Vagina (tissue), 2 donors: ENCODE results near the gene CAMK2A. TPM values are rescaled to one million over a fixed set of nuclear protein-coding genes. Genes with fewer than 3 reads are reported as not detected.
"Not testable (repeated sequence)": the region's sequence is repeated elsewhere in the genome, so short reads cannot be mapped to it uniquely, and the experiment has no call there.

Experiments used
- DNase-seq, 2 donors: peaks; one replicate each; pipeline ENCODE4 v3.0.0-alpha.2; 2017; ENCODE audit errors: extremely low spot score in 2 of 2
- H3K27ac ChIP-seq: fragments of 200-600 bp; sonication (generic); one replicate; pipeline ENCODE4 v1.5.1; 2019
- H3K27me3 ChIP-seq: fragments of 200-600 bp; sonication (generic); one replicate; pipeline ENCODE4 v1.5.1; 2019
- H3K36me3 ChIP-seq, 2 donors: fragments of 200-600 bp; sonication (generic); one replicate each; pipeline ENCODE4 v1.5.1; 2017 to 2019
- H3K4me1 ChIP-seq: fragments of 200-600 bp; sonication (generic); one replicate; pipeline ENCODE4 v1.5.1; 2019
- H3K4me3 ChIP-seq, 2 donors: fragments of 200-600 bp; sonication (generic); 1 replicate in 1 of 2; 2 replicates in 1 of 2; pipeline ENCODE4 v1.5.1; 2016 to 2019
- H3K9me3 ChIP-seq: fragments of 200-600 bp; sonication (generic); one replicate; pipeline ENCODE4 v1.5.1; 2019
- CTCF ChIP-seq, 3 experiments: fragments of 450-650 bp in 2 of 3; fragments of 200-600 bp in 1 of 3; sonication (generic) in 1 of 3; IDR thresholded peaks; one replicate each; pipeline ENCODE4 v1.5.1; 2017 to 2019; ENCODE audit warnings: antibody characterized with exemption in 3 of 3, mild to moderate bottlenecking in 2 of 3, moderate library complexity in 2 of 3
- POLR2A ChIP-seq, 2 donors: fragments of 450-650 bp; IDR thresholded peaks; one replicate each; pipeline ENCODE4 v1.6.1; 2017; ENCODE audit warnings: antibody characterized with exemption in 2 of 2, mild to moderate bottlenecking in 2 of 2, moderate library complexity in 2 of 2
- POLR2AphosphoS5 ChIP-seq, 2 donors: sonication (generic); formaldehyde crosslinking; IDR thresholded peaks; one replicate each; pipeline ENCODE4 v1.9.0; 2017; ENCODE audit warnings: antibody characterized with exemption in 2 of 2, mild to moderate bottlenecking in 2 of 2, low read depth in 1 of 2; ENCODE audit not compliant: insufficient read depth in 1 of 2
- intact Hi-C: fragments of 100-400 bp; cut with DNase I; formaldehyde crosslinking; loops from one replicate; pipeline ENCODE4 v1.15.1; 2023
- total RNA-seq: library from RNA; depleted of rRNA; stranded (reverse); fragments of >200 nt; gene quantifications from one replicate; pipeline ENCODE4 v1.2.3, GENCODE V29; 2016

Gene CAMK2A
- total RNA-seq, 1 donor from 2014 or later = 0.49 TPM

DNA sequence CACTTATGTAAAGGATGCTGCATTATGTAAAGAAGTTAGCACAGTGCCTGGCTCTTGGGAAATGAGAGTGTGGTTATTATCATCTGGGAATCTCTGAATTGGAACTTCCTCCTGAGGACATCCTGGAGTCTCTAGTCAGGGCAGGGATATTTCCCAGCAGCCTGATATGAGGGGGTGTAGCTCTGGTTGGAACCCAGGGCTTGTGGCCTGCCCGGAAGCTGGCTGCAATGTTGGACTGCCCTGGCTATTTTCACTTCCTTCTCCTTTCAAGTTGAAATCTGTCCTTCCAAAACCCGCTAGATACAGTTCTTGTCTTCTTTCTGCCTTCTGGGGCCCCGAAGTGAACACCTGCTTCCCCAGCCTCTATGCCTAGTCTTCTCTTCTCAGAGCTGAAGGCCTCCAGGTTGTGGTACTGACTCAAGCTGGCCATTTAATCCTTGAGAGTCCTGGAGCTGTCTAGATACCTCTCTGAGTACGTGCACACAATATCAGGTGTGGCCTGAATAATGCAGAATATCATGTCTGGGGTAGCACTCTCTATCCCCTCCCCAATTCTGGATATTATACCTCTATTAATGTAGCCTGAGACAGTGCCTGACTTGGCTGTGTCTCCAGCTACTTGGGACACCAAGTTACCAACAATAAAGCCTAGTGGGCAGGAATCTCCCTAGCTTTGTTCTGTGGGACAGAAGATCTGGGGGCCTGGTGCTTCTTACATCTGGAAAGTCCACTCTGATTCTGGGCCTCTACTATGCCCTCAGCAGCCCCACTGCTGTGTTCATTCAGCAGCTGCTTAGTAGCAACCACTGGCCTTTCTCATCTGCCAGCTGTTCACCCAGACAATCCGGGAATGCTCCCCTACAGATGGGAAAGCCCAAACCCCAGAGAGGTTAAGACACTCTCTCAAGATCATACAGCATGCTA lies 54.7 kb downstream of the CAMK2A start:
- no peaks in the 10 kb centered on the region for H3K36me3 ChIP-seq
- no peaks in the 10 kb centered on the region for H3K27me3 ChIP-seq
- DNase-seq = no peak
- intact Hi-C loops = no loop called here
- H3K4me3 ChIP-seq = no peak overlapping the region
- no peak overlapping the region for H3K27ac ChIP-seq
- no peaks in the 10 kb centered on the region for H3K4me1 ChIP-seq
- TF ChIP-seq POLR2A (IDR thresholded peaks at IDR 0.05) (no peak), POLR2AphosphoS5 (IDR thresholded peaks at IDR 0.05; ENCODE audit: insufficient read depth in 1 of 2, low read depth in 1 of 2) (no peak), CTCF (IDR thresholded peaks at IDR 0.05) (no peak)
- no peaks in the 10 kb centered on the region for H3K9me3 ChIP-seq

- H3K36me3 ChIP-seq, H3K27me3 ChIP-seq, intact Hi-C loops, H3K9me3 ChIP-seq, DNase-seq, H3K4me3 ChIP-seq, H3K27ac ChIP-seq, H3K4me1 ChIP-seq: not testable (repeated sequence)
Observed at GRCh38 chr5:150233706-150234105, 55.9 kb downstream of the CAMK2A start.

- Histone ChIP-seq H3K4me1 (no peaks in the 10 kb centered on the region), H3K27ac (no peak overlapping the region), H3K4me3 (no peak overlapping the region), H3K36me3 (no peaks in the 10 kb centered on the region), H3K27me3 (no peaks in the 10 kb centered on the region), H3K9me3 (no peaks in the 10 kb centered on the region)
- DNase-seq = no peak
- no peak for TF ChIP-seq CTCF (IDR thresholded peaks at IDR 0.05)
- TF ChIP-seq POLR2A (IDR thresholded peaks at IDR 0.05) = no peak
- TF ChIP-seq POLR2AphosphoS5 (IDR thresholded peaks at IDR 0.05; ENCODE audit: insufficient read depth in 1 of 2, low read depth in 1 of 2) = no peak
- intact Hi-C loops = no loop called here
Observed at GRCh38 chr5:150230842-150231241, 58.7 kb downstream of the CAMK2A start.

DNA sequence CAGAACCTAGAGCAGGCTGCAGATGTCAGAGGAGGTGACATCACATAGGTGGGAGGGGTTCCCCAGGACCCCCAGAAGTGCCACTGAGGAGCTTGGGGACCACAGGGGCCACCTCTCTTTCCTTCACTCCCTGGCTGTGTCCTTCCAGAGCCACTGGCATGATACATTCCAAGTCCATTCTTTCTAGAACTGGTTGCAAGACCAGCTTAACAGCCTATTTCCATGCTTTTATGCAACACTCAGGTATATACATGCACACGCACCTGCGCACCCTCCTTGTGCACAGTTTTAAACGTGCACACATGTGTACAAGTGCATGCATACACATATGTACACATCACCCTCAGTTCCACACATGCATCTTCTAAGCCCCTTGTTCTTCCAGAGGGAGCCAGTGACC lies 60.0 kb downstream of the CAMK2A start:
- H3K27ac ChIP-seq = no peak overlapping the region
- H3K4me3 ChIP-seq = no peak overlapping the region
- intact Hi-C loops = no loop called here
- no peaks in the 10 kb centered on the region for H3K36me3 ChIP-seq
- H3K9me3 ChIP-seq = no peaks in the 10 kb centered on the region
- no peak for DNase-seq
- H3K27me3 ChIP-seq = no peaks in the 10 kb centered on the region
- no peak for TF ChIP-seq CTCF (IDR thresholded peaks at IDR 0.05)
- no peak for TF ChIP-seq POLR2A (IDR thresholded peaks at IDR 0.05)
- H3K4me1 ChIP-seq = no peaks in the 10 kb centered on the region

DNA sequence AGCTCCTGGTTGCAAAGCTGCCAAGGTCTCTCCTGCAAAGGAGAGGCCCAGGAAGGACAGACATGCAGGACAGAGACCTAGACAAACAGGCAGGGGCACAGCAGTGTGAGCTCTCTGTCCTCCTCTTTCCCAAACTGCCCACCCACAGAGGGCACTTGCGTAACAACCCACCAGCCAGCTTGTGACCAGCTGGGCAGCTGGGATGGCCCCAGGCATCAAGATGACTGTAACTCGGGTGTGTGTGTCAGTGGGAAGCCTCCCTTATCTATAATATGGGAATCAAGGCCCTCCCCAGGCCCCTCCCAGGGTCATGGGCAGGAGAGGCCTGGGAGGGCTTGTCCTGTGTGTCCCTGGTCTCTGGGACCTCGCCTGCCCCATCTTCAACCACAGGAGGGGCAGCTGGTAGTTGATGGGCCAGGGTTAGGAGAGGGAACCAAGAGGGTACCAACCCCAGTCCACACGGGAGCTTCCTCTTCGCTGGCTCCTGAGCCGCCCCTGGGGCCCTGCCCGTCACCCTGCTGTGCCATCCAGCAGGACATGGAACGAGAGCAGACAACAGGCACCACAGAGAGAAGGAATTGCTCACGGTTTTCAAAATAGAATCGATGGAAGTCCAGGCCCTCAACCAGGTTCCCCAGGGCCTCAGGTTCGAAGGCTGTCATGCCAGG lies 61.8 kb downstream of the CAMK2A start:
- H3K4me3 ChIP-seq = no peak overlapping the region
- no peaks in the 10 kb centered on the region for H3K9me3 ChIP-seq
- no peaks in the 10 kb centered on the region for H3K36me3 ChIP-seq
- intact Hi-C loops = no loop called here
- H3K27ac ChIP-seq = no peak overlapping the region
- H3K4me1 ChIP-seq = no peaks in the 10 kb centered on the region
- TF ChIP-seq POLR2A (IDR thresholded peaks at IDR 0.05) (no peak), POLR2AphosphoS5 (IDR thresholded peaks at IDR 0.05; ENCODE audit: insufficient read depth in 1 of 2, low read depth in 1 of 2) (no peak), CTCF (IDR thresholded peaks at IDR 0.05) (no peak)
- DNase-seq = no peak
- H3K27me3 ChIP-seq = no peaks in the 10 kb centered on the region
